Cortex of kidney (tissue), 1 donor: ENCODE data around the gene EDC4.
"Not testable (repeated sequence)": the region's sequence is repeated elsewhere in the genome, so short reads cannot be mapped to it uniquely, and the experiment has no call there.

Experiments
- DNase-seq: peaks from one replicate; lab custom pipeline; 2025; lab: John Stamatoyannopoulos, UW

The EDC4 gene

GRCh38 chr16:67872631-67873434 is at the start of gene EDC4:
EDC4 (plus strand) TSS chr16:67873052; CDS start chr16:67873262, 210 bp downstream.
- DNase-seq = peak; percentile 25

GRCh38 chr16:67825119-67825518 is 47.7 kb upstream of the EDC4 start:
- DNase-seq = no peak

GRCh38 chr16:67825906-67826305 is 46.9 kb upstream of the EDC4 start:
- no peak for DNase-seq

GRCh38 chr16:67828651-67829050 is 44.2 kb upstream of the EDC4 start:
- no peak for DNase-seq

GRCh38 chr16:67833030-67833414 is 39.8 kb upstream of the EDC4 start:
- DNase-seq = no peak

- DNase-seq = no peak
Measured at GRCh38 chr16:67833415-67834241, 39.2 kb upstream of the EDC4 start.

GRCh38 chr16:67834242-67834614 is 38.6 kb upstream of the EDC4 start:
- no peak for DNase-seq

GRCh38 chr16:67837190-67837589 is 35.7 kb upstream of the EDC4 start:
- DNase-seq = not testable (repeated sequence)

GRCh38 chr16:67837811-67838210 is 35.0 kb upstream of the EDC4 start:
- no peak for DNase-seq

- DNase-seq = no peak
Measured at GRCh38 chr16:67841198-67841815, 31.5 kb upstream of the EDC4 start.

- DNase-seq = peak; percentile 93
Measured at GRCh38 chr16:67841816-67842508, 30.9 kb upstream of the EDC4 start, which contains the start of gene THAP11. THAP11 (plus strand) TSS chr16:67842320; CDS start chr16:67842555, 235 bp downstream.

- no peak for DNase-seq
Measured at GRCh38 chr16:67842509-67843342, 30.1 kb upstream of the EDC4 start.

GRCh38 chr16:67843343-67843765 is 29.5 kb upstream of the EDC4 start:
- DNase-seq = no peak

GRCh38 chr16:67844497-67844896 is 28.4 kb upstream of the EDC4 start:
- no peak for DNase-seq

- no peak for DNase-seq
Measured at GRCh38 chr16:67845291-67846062, 27.4 kb upstream of the EDC4 start.

GRCh38 chr16:67846063-67846319 is 26.9 kb upstream of the EDC4 start:
- DNase-seq = no peak

GRCh38 chr16:67846320-67847063 is 26.4 kb upstream of the EDC4 start, which contains the start of gene NUTF2:
NUTF2 (plus strand) TSS chr16:67846933; CDS start chr16:67865131, 18,198 bp downstream.
- peak; percentile 66 for DNase-seq

- no peak for DNase-seq
Measured at GRCh38 chr16:67847064-67847861, 25.6 kb upstream of the EDC4 start, which contains the start of gene CENPT. CENPT (minus strand) TSS chr16:67847693; CDS start chr16:67833859, 13,834 bp downstream.

GRCh38 chr16:67848118-67848517 is 24.7 kb upstream of the EDC4 start:
- no peak for DNase-seq
